Mesothelial cell of epicardium (in vitro differentiated cells): ENCODE results near the gene C6orf52. TPM values are rescaled to one million over a fixed set of nuclear protein-coding genes. Genes with fewer than 3 reads are reported as not detected.

Source experiments
- DNase-seq, 2 experiments: peaks; one replicate each; pipeline ENCODE4 v3.0.0; 2021; ENCODE audit warnings: low spot score in 2 of 2; ENCODE audit not compliant: unreplicated experiment in 2 of 2
- H3K27ac Mint-ChIP-seq: 2 replicates; pipeline ENCODE4 v1.8.0; 2021; ENCODE audit warnings: mixed read lengths
- H3K27me3 Mint-ChIP-seq: 2 replicates; pipeline ENCODE4 v1.8.0; 2021; ENCODE audit warnings: low read depth, mixed read lengths
- H3K36me3 Mint-ChIP-seq: 2 replicates; pipeline ENCODE4 v1.8.0; 2021; ENCODE audit warnings: mixed read lengths
- H3K4me1 Mint-ChIP-seq: 2 replicates; pipeline ENCODE4 v1.8.0; 2021; ENCODE audit warnings: mixed read lengths
- H3K4me3 Mint-ChIP-seq: 2 replicates; pipeline ENCODE4 v1.8.0; 2021; ENCODE audit warnings: mild to moderate bottlenecking, moderate library complexity, mixed read lengths
- H3K9me3 Mint-ChIP-seq: 2 replicates; pipeline ENCODE4 v1.8.0; 2021; ENCODE audit warnings: mixed read lengths
- total RNA-seq: library from RNA; stranded (reverse); gene quantifications from 3 replicates; pipeline ENCODE4 v1.2.1, GENCODE V29; 2021
- TF ChIP-seq, protein P1 (sequence below): fragments of 200-600 bp; sonication (generic); IDR thresholded peaks from one replicate; pipeline ENCODE4 v1.5.0; 2021; ENCODE audit warnings: antibody characterized with exemption; ENCODE audit not compliant: unreplicated experiment

C6orf52 gene
- total RNA-seq, 1 donor from 2014 or later: 3.1 TPM

DNA sequence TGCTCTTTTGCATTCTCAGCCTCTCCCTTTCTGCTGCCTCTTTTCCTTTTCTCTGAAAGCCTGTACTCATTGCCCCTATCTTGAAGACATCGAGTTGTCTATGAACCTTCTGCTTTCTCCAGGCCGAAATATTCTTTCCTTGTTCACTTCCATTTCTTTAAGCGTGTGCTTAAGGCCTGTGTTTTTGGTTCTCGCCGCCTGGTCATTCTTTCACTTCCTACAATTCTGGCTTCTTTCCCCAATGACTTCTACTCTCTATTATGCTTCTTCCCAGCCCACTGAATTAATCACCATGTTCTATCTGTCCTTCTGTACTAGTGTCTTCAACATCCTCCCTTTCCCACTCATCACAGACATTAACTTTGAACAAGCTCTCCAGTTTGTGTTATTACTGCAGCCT is 69.6 kb downstream of the C6orf52 start:
- Mint-ChIP-seq H3K36me3 (peaks cover 37% of the 10 kb centered on the region), H3K27me3 (no peaks in the 10 kb centered on the region), H3K27ac (no peak overlapping the region), H3K4me3 (no peak overlapping the region), H3K4me1 (peaks cover 6% of the 10 kb centered on the region), H3K9me3 (peaks cover 12% of the 10 kb centered on the region)
- no peak for DNase-seq
- TF ChIP-seq, protein P1, sequence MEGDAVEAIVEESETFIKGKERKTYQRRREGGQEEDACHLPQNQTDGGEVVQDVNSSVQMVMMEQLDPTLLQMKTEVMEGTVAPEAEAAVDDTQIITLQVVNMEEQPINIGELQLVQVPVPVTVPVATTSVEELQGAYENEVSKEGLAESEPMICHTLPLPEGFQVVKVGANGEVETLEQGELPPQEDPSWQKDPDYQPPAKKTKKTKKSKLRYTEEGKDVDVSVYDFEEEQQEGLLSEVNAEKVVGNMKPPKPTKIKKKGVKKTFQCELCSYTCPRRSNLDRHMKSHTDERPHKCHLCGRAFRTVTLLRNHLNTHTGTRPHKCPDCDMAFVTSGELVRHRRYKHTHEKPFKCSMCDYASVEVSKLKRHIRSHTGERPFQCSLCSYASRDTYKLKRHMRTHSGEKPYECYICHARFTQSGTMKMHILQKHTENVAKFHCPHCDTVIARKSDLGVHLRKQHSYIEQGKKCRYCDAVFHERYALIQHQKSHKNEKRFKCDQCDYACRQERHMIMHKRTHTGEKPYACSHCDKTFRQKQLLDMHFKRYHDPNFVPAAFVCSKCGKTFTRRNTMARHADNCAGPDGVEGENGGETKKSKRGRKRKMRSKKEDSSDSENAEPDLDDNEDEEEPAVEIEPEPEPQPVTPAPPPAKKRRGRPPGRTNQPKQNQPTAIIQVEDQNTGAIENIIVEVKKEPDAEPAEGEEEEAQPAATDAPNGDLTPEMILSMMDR: no peak

DNA sequence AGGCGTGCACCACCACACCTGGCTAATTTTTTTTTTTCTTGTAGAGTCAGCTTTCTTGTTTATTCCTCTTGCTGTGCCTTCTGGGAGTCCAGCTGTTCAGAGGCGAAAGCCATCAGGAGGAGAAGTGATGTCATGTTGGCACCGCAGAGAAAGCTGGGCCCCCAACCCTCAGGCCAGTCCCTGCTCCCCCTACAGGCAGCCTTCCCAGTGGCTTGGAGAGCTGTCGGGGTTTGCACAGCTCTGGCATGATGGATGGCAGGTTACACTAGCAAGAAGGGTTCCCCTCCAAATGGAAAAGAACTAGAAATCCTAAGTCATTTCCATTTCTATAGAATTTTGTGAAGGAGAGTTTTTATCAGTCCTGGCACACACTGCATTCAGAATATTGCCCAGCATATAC is 72.6 kb downstream of the C6orf52 start:
- Mint-ChIP-seq H3K36me3 (peaks cover 35% of the 10 kb centered on the region), H3K27me3 (no peaks in the 10 kb centered on the region), H3K4me3 (no peak overlapping the region), H3K4me1 (peaks cover 6% of the 10 kb centered on the region), H3K9me3 (peaks cover 12% of the 10 kb centered on the region), H3K27ac (no peak overlapping the region)
- TF ChIP-seq, protein P1: no peak
- no peak for DNase-seq

Other genes with a start within 250 kb of the C6orf52 start
- gene GCNT2, start 173.3 kb downstream of the C6orf52 start, total RNA-seq: 29.3 to 35.0 TPM (median 32.2 TPM) in 3 replicates
- gene PAK1IP1, start 356 bp upstream of the C6orf52 start, total RNA-seq: 14.7 to 16.8 TPM (median 15.5 TPM) in 3 replicates
- 74.4 to 78.9 TPM (median 75.7 TPM) in 3 replicates for gene TMEM14C, start 28.5 kb upstream of the C6orf52 start, total RNA-seq
- gene TMEM14B, start 53.2 kb upstream of the C6orf52 start, total RNA-seq: 56.1 to 58.5 TPM (median 57.3 TPM) in 3 replicates
- 0.14 to 0.25 TPM (median 0.24 TPM) in 3 replicates for gene MAK, start 143.9 kb upstream of the C6orf52 start, total RNA-seq
- gene GCM2, start 187.4 kb upstream of the C6orf52 start, total RNA-seq: not detected in 3 replicates
- 16.6 to 20.1 TPM (median 19.9 TPM) in 3 replicates for gene SYCP2L, start 192.4 kb upstream of the C6orf52 start, total RNA-seq